Measurements from ENCODE around the gene CLCF1. TPM values are rescaled to one million over a fixed set of nuclear protein-coding genes. Genes with fewer than 3 reads are reported as not detected.

The CLCF1 gene
- 0.67 TPM for polyA plus RNA-seq (2013)

DNA sequence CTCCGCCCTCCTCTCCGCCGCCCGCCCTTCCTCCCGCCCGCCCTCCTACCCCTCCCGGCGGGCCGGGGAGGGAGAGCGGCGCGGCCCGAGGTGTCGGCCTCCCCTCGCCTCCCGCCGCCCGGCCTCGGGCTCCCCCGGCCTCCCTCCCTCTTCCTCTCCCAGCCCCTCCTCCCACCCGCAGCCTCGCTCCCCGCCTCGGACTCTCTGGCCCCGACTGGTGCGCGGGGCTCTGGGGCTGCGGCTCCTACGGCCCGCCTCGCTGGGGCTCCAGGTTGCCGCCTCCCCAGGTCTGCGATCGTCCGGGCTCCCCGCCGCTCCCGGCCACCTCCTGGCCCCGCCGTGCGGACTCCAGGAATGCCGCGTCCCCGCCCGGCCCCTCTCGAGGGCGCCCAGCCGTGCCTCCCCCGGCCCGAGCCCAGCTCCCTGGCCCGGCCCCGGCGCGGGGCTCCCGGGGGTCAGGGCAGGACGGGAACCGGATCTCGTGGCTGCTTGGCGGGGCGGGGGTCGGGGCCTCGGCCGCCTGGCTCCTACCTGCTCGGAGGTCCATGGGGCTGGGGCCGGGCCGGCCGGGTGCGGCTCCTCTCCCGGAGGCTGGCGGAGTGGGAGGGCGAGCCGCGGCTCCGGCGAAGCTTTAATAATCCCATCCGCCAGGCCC, at the start of gene CLCF1:
CLCF1 (minus strand) TSS at position 606 of the 655 bp plus-strand sequence; CDS start at position 547, 59 bp downstream.
- peak in 1 of 3 donors; percentile 33 for DNase-seq
- peak within 1 kb of the TSS in 1 of 2 experiments; percentile 72 for H3K27ac ChIP-seq (ENCODE audit: insufficient read depth in 1 of 2, low read depth in 1 of 2, low read length in 2 of 2, poor library complexity in 1 of 2, severe bottlenecking in 2 of 2)
- H3K27me3 ChIP-seq (replicated peaks in 2 of 5; ENCODE audit: control insufficient read depth in 4 of 5, insufficient read depth in 5 of 5, low read length in 4 of 5) = peaks cover 0 to 18% (median 0%) of the 10 kb centered on the region in 5 experiments
- POLR2A ChIA-PET = interaction anchor here (1.2 kb wide), 1 partner anchor 11 kb away, joined by 4 read pairs; no protein-coding TSS in a partner anchor
- peaks cover 0 to 65% (median 61%) of the 10 kb centered on the region in 4 experiments for H3K4me1 ChIP-seq (ENCODE audit: control extremely low read depth in 1 of 4, control insufficient read depth in 4 of 4, insufficient read depth in 4 of 4, low read length in 3 of 4)
- no peaks in the 10 kb centered on the region for H3K36me3 ChIP-seq (ENCODE audit: control insufficient read depth in 4 of 4, insufficient read depth in 4 of 4, low read length in 3 of 4)
- CTCF ChIA-PET = interaction anchor here (1.0 to 25.8 kb wide), 6 partner anchors 9 to 65 kb away, joined by 3 to 892 read pairs (median 5); partner anchors contain the start of gene POLD4
- peak within 1 kb of the TSS in 6 of 7 experiments; percentile 42 to 70 (median 66) for H3K4me3 ChIP-seq (ENCODE audit: control insufficient read depth in 1 of 7, extremely low read depth in 1 of 7, insufficient read depth in 4 of 7, low read depth in 2 of 7, low read length in 6 of 7)
- no peaks in the 10 kb centered on the region for H3K9me3 ChIP-seq (ENCODE audit: control extremely low read depth in 1 of 5, control insufficient read depth in 4 of 5, insufficient read depth in 2 of 5, low read depth in 1 of 5, low read length in 4 of 5)
- WGBS (ENCODE audit: insufficient coverage) = 0% methylated on average over 44 of the region's 76 CpGs

DNA sequence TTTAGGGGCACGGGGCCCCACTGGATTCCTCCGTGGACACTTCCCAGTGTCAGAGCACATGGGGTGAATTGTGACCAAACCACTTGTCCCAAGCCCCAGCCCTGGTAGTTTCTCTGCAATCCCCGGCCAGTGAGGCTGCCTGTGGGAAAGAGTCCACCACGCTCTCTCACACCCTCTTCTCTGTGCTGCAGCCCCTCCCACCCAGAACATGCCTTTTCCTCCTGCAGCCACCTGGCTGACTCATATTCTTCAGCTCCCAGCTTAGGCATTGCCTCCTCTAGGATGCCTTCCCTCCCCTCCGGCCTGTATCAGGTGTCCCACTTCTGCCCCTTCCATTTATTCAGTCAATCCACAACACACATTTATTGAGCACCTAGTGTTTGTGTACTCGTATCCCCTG, 49.5 kb upstream of the CLCF1 start:
- WGBS (ENCODE audit: insufficient coverage) = 77% methylated on average over 5 of the region's 6 CpGs
- ChIA-PET CTCF (interaction anchor here (0.8 to 4.4 kb wide), 4 partner anchors 9 to 88 kb away, joined by 3 to 22 read pairs (median 4); partner anchors contain the start of gene PPP1CA), POLR2A (no interaction called here)
- Histone ChIP-seq H3K4me1 (ENCODE audit: control extremely low read depth in 1 of 4, control insufficient read depth in 4 of 4, insufficient read depth in 4 of 4, low read length in 3 of 4) (peaks cover 0 to 61% (median 38%) of the 10 kb centered on the region in 4 experiments), H3K4me3 (ENCODE audit: control insufficient read depth in 1 of 7, extremely low read depth in 1 of 7, insufficient read depth in 4 of 7, low read depth in 2 of 7, low read length in 6 of 7) (no peak overlapping the region), H3K36me3 (ENCODE audit: control insufficient read depth in 4 of 4, insufficient read depth in 4 of 4, low read length in 3 of 4) (no peaks in the 10 kb centered on the region), H3K27me3 (replicated peaks in 2 of 5; ENCODE audit: control insufficient read depth in 4 of 5, insufficient read depth in 5 of 5, low read length in 4 of 5) (no peaks in the 10 kb centered on the region), H3K9me3 (ENCODE audit: control extremely low read depth in 1 of 5, control insufficient read depth in 4 of 5, insufficient read depth in 2 of 5, low read depth in 1 of 5, low read length in 4 of 5) (no peaks in the 10 kb centered on the region), H3K27ac (ENCODE audit: insufficient read depth in 1 of 2, low read depth in 1 of 2, low read length in 2 of 2, poor library complexity in 1 of 2, severe bottlenecking in 2 of 2) (no peak overlapping the region)
- no peak for DNase-seq

DNA sequence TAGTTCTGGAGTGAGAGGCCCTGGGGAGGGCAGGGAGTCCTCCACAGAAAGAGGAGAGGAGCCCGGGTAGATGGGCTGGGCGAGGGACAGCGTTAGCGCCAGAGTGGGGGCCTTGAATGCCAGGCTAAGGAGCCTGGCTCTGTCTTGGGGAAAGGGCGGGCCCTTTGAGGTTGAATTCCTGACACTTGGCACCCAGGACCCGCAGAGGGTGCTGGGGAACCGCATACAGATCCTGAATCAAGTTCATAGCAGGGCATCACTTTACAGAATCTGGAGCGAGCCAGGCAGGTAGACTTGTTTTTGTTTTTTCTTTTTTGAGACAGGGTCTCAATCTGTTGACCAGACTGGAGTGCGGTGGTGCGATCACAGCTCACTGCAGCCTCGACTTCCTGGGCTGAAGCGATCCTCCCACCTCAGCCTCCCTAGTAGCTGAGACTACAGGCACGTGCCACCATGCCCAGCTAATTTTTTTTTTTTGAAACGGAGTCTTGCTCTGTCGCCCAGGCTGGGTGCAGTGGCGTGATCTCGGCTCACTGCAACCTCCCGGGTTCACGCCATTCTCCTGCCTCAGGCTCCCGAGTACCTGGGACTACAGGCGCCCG, 48.1 kb upstream of the CLCF1 start:
- no peak overlapping the region for H3K27ac ChIP-seq (ENCODE audit: insufficient read depth in 1 of 2, low read depth in 1 of 2, low read length in 2 of 2, poor library complexity in 1 of 2, severe bottlenecking in 2 of 2)
- peak overlapping the region in 2 of 7 experiments; percentile 51 to 63 for H3K4me3 ChIP-seq (ENCODE audit: control insufficient read depth in 1 of 7, extremely low read depth in 1 of 7, insufficient read depth in 4 of 7, low read depth in 2 of 7, low read length in 6 of 7)
- ChIA-PET POLR2A (interaction anchor here (1.0 to 1.9 kb wide), 4 partner anchors 9 to 20 kb away, joined by 4 to 9 read pairs (median 8); partner anchors contain the start of genes PPP1CA and PTPRCAP), CTCF (interaction anchor here (2.0 to 6.4 kb wide), 3 partner anchors 13 to 19 kb away, joined by 8 to 60 read pairs (median 22); partner anchors contain the start of genes PPP1CA, PTPRCAP and TBC1D10C)
- H3K4me1 ChIP-seq (ENCODE audit: control extremely low read depth in 1 of 4, control insufficient read depth in 4 of 4, insufficient read depth in 4 of 4, low read length in 3 of 4) = peaks cover 0 to 68% (median 46%) of the 10 kb centered on the region in 4 experiments
- no peak for DNase-seq
- H3K36me3 ChIP-seq (ENCODE audit: control insufficient read depth in 4 of 4, insufficient read depth in 4 of 4, low read length in 3 of 4) = no peaks in the 10 kb centered on the region
- H3K9me3 ChIP-seq (ENCODE audit: control extremely low read depth in 1 of 5, control insufficient read depth in 4 of 5, insufficient read depth in 2 of 5, low read depth in 1 of 5, low read length in 4 of 5) = no peaks in the 10 kb centered on the region
- 80% methylated on average over 21 of the region's 22 CpGs for WGBS (ENCODE audit: insufficient coverage)
- H3K27me3 ChIP-seq (replicated peaks in 2 of 5; ENCODE audit: control insufficient read depth in 4 of 5, insufficient read depth in 5 of 5, low read length in 4 of 5) = no peaks in the 10 kb centered on the region

DNA sequence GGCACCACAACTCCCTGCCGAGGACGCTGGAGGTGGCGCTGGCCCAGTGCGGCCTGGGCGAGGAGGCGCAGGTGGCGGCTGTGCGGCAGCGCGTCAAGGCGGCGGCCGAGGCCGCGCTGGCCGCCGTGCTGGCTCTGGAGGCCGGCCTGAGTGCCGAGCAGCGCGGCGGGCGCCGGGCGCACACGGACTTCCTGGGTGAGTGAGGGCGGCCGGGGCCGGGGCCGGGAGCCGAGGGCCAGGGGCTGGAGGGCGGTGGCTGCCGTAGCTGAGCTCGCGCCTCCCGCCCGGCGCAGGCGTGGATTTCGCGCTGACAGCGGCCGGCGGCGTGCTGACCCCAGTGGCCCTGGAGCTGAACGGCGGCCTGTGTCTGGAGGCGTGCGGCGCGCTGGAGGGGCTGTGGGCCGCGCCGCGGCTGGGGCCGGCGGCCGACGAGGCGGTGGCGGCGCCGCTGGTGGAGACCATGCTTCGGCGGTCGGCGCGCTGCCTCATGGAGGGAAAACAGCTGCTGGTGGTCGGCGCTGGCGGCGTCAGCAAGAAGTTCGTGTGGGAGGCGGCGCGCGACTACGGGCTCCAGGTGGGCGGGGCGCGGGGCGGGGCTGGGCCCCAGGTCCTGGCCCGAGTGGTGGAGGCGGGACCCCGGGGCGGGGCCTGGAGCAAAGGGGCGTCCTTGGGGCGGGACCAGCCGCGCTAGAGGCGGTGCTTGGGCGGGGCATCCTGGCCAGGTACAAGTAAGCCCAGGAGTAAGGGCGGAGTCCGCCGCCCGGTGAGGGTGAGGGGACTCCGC, 47.4 kb upstream of the CLCF1 start:
- Histone ChIP-seq H3K36me3 (ENCODE audit: control insufficient read depth in 4 of 4, insufficient read depth in 4 of 4, low read length in 3 of 4) (no peaks in the 10 kb centered on the region), H3K4me1 (ENCODE audit: control extremely low read depth in 1 of 4, control insufficient read depth in 4 of 4, insufficient read depth in 4 of 4, low read length in 3 of 4) (peaks cover 0 to 75% (median 53%) of the 10 kb centered on the region in 4 experiments), H3K27me3 (replicated peaks in 2 of 5; ENCODE audit: control insufficient read depth in 4 of 5, insufficient read depth in 5 of 5, low read length in 4 of 5) (no peaks in the 10 kb centered on the region), H3K4me3 (ENCODE audit: control insufficient read depth in 1 of 7, extremely low read depth in 1 of 7, insufficient read depth in 4 of 7, low read depth in 2 of 7, low read length in 6 of 7) (peak overlapping the region in 6 of 7 experiments; percentile 28 to 73 (median 64)), H3K9me3 (ENCODE audit: control extremely low read depth in 1 of 5, control insufficient read depth in 4 of 5, insufficient read depth in 2 of 5, low read depth in 1 of 5, low read length in 4 of 5) (no peaks in the 10 kb centered on the region), H3K27ac (ENCODE audit: insufficient read depth in 1 of 2, low read depth in 1 of 2, low read length in 2 of 2, poor library complexity in 1 of 2, severe bottlenecking in 2 of 2) (peak overlapping the region in 1 of 2 experiments; percentile 5)
- CTCF ChIA-PET = interaction anchor here (1.2 to 6.4 kb wide), 5 partner anchors 13 to 69 kb away, joined by 4 to 60 read pairs (median 8); partner anchors contain the start of genes PPP1CA, PTPRCAP and TBC1D10C
- DNase-seq = peak; percentile 93 to 97 (median 96)
- POLR2A ChIA-PET = interaction anchor here (0.6 to 1.9 kb wide), 6 partner anchors 9 to 30 kb away, joined by 3 to 9 read pairs (median 5); partner anchors contain the start of genes PPP1CA and PTPRCAP
- under 1% methylated on average over 86 of the region's 97 CpGs for WGBS (ENCODE audit: insufficient coverage)

DNA sequence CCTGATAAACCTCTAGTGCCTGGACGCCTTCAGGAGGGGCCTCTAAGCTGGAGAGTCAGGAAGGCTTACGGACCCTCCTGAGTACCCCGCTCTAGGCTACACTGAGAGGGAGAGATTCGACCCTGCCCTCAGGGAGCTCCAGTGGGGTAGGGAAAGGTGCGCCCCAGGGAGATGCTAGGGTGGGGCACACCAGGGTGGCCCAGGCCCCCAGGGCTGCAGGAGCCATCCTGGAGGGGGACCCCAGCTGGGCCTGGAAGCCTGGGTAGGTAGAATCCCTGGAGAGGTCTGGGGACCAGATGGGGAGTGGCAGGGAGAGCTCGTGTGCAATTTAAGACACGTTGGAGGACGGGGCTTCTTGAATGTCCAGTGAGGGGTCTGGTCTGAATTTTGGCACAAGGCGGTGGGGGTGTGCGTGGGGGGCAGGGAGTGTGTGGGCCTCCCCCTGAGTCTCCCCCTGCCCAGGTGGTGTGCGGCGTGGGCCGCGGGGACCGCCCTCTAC, 46.8 kb upstream of the CLCF1 start:
- no peak for DNase-seq
- peak overlapping the region in 5 of 7 experiments; percentile 38 to 73 (median 64) for H3K4me3 ChIP-seq (ENCODE audit: control insufficient read depth in 1 of 7, extremely low read depth in 1 of 7, insufficient read depth in 4 of 7, low read depth in 2 of 7, low read length in 6 of 7)
- H3K9me3 ChIP-seq (ENCODE audit: control extremely low read depth in 1 of 5, control insufficient read depth in 4 of 5, insufficient read depth in 2 of 5, low read depth in 1 of 5, low read length in 4 of 5) = no peaks in the 10 kb centered on the region
- peaks cover 0 to 77% (median 58%) of the 10 kb centered on the region in 4 experiments for H3K4me1 ChIP-seq (ENCODE audit: control extremely low read depth in 1 of 4, control insufficient read depth in 4 of 4, insufficient read depth in 4 of 4, low read length in 3 of 4)
- WGBS (ENCODE audit: insufficient coverage) = 47% methylated on average over 10 of the region's 15 CpGs
- CTCF ChIA-PET = interaction anchor here (1.2 to 6.4 kb wide), 5 partner anchors 12 to 68 kb away, joined by 4 to 60 read pairs (median 8); partner anchors contain the start of genes PPP1CA, PTPRCAP and TBC1D10C
- H3K36me3 ChIP-seq (ENCODE audit: control insufficient read depth in 4 of 4, insufficient read depth in 4 of 4, low read length in 3 of 4) = no peaks in the 10 kb centered on the region
- peak overlapping the region in 1 of 2 experiments; percentile 5 for H3K27ac ChIP-seq (ENCODE audit: insufficient read depth in 1 of 2, low read depth in 1 of 2, low read length in 2 of 2, poor library complexity in 1 of 2, severe bottlenecking in 2 of 2)
- POLR2A ChIA-PET = interaction anchor here (0.6 to 2.7 kb wide), 5 partner anchors 11 to 31 kb away, joined by 3 to 15 read pairs (median 9); partner anchors contain the start of gene PPP1CA
- no peaks in the 10 kb centered on the region for H3K27me3 ChIP-seq (replicated peaks in 2 of 5; ENCODE audit: control insufficient read depth in 4 of 5, insufficient read depth in 5 of 5, low read length in 4 of 5)
